Adrenal gland (tissue), 12 donors: ENCODE data around the gene KCNK17. TPM values are rescaled to one million over a fixed set of nuclear protein-coding genes. Genes with fewer than 3 reads are reported as not detected.
A peak's percentile ranks its signal among the peaks of the same experiment; 100 is the strongest.

Experiments used
- DNase-seq, 7 donors: peaks; one replicate each; pipeline ENCODE4 v3.0.0-alpha.2; 2019 to 2020
- H3K27ac ChIP-seq, 5 donors: fragments of 200-600 bp; sonication (generic) in 4 of 5; 1 replicate in 3 of 5; 2 replicates in 2 of 5; pipeline versions ENCODE4 v1.5.1 to v1.8.0; 2016 to 2020; ENCODE audit warnings: mild to moderate bottlenecking in 1 of 5
- H3K27me3 ChIP-seq: fragments of 200-600 bp; 2 replicates; pipeline ENCODE4 v1.8.0; 2021
- H3K36me3 ChIP-seq, 2 donors: fragments of 200-600 bp; replicated peaks in 1 of 2; 1 replicate in 1 of 2; 2 replicates in 1 of 2; pipeline versions ENCODE4 v1.5.1 to v1.8.0; 2018 to 2022
- H3K4me1 ChIP-seq, 2 donors: fragments of 200-600 bp; replicated peaks in 1 of 2; 1 replicate in 1 of 2; 2 replicates in 1 of 2; pipeline versions ENCODE4 v1.5.1 to v1.8.0; 2018 to 2021
- H3K4me3 ChIP-seq, 4 donors: fragments of 200-600 bp; sonication (generic) in 3 of 4; one replicate each; pipeline ENCODE4 v1.5.1; 2016 to 2018
- H3K9me3 ChIP-seq, 3 donors: fragments of 200-600 bp; sonication (generic) in 1 of 3; replicated peaks in 1 of 3; 1 replicate in 2 of 3; 2 replicates in 1 of 3; pipeline versions ENCODE4 v1.5.1 to v1.8.0; 2016 to 2021
- CTCF ChIP-seq, 6 experiments: fragments of 450-650 bp in 4 of 6; fragments of 200-600 bp in 2 of 6; sonication (generic) in 1 of 6; IDR thresholded peaks; 1 replicate in 5 of 6; 2 replicates in 1 of 6; pipeline versions ENCODE4 v1.5.1 to v1.8.0; 2016 to 2021; ENCODE audit warnings: antibody characterized with exemption in 6 of 6, mild to moderate bottlenecking in 2 of 6, moderate library complexity in 1 of 6
- POLR2A ChIP-seq, 2 donors: fragments of 450-650 bp; IDR thresholded peaks; one replicate each; pipeline ENCODE4 v1.6.1; 2017; ENCODE audit warnings: antibody characterized with exemption in 2 of 2, mild to moderate bottlenecking in 2 of 2, moderate library complexity in 1 of 2
- WGBS, 4 donors: extraction: QIAGEN DNeasy Blood & Tissue Kit in 2 of 4; methylation state at CpG; one replicate each; pipeline versions ENCODE4 v1.1.5 to v1.1.7; 2013 to 2017; 5-methylcytosine and 5-hydroxymethylcytosine counted together
- intact Hi-C, 2 donors: fragments of 100-400 bp; cut with DNase I; formaldehyde crosslinking; loops; one replicate each; pipeline versions ENCODE4 v1.14.1 to v1.15.0; 2022 to 2023
- polyA plus RNA-seq, 3 donors: library from polyadenylated mRNA; stranded (reverse); fragments of 200-250 nt in 2 of 3; fragments of 350-450 nt in 1 of 3; fragmentation: Illumina TruSeq in 1 of 3; extraction: RNeasy Lipid Tissue Mini Kit (QIAGEN cat#74804) in 1 of 3; gene quantifications; one replicate each; pipeline ENCODE4 v1.2.3, GENCODE V29; 2013 to 2014
- total RNA-seq, 9 donors: library from RNA; depleted of rRNA in 4 of 9; stranded (reverse); fragments of >200 nt in 4 of 9; fragments of 120-200 nt in 1 of 9; fragmentation: NEBNext Ultra II Directional in 1 of 9; extraction: Animal tissue kit (Norgen Biotek cat#: 25700) in 1 of 9; gene quantifications; one replicate each; pipeline versions ENCODE4 v1.1.0 to v1.2.4, GENCODE V29; 2013 to 2023
- donor health status: healthy with polysubstance abuse.
- donor health status: Bipolar disorder and iron deficiency.
- donor health status: DM: yes; HTN: yes; CAD: no.
- donor health status: DM: no; HTN: no; CAD: no.
- donor health status: DM: no; HTN: no; CAD: no.
- donor health status: DM: yes; HTN: yes; CAD: no.

The KCNK17 gene
- total and polyA plus RNA-seq, 12 donors = 0.10 to 0.36 (median 0.14) TPM; not detected in 8

DNA sequence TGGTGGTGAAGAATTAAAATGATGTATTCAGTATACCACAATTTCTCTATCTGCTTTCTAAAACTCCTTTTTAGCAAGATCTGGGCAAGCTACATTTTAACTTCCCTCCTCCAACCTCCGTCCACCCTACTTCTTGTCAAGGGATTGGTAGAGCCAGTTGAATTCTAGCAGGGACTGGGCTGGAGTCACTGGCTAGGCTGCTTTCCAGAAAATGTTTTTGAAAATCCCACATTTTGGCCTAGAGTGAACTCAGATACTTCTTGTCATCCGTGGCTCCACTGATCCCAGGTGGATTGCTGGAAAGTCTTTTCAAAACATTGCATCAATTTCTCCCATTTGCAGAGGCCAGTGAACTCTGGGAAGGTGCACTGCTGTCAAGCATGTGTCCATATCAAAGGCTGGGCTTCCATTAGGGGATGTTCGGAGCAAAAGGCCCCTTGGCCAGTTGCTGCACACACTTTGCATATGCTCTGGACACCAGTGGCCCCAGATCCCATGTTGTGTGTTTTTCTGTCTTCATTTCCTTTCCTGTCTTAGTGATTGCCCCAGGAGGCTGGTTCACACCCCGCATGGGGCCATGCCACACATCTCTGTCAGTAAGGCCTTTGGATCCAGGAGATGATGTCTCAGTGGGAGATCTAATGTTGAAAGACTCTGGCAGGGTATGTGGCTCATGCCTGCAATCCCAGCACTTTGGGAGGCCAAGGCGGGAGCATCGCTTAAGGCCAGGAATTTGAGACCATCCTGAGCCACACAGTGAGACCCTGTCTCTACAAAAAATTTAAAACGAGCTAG, 19.6 kb upstream of the KCNK17 start:
- Histone ChIP-seq H3K27ac (no peak overlapping the region), H3K36me3 (no peaks in the 10 kb centered on the region), H3K27me3 (no peaks in the 10 kb centered on the region), H3K4me1 (peaks cover 0 to 1% of the 10 kb centered on the region in 2 donors), H3K9me3 (no peaks in the 10 kb centered on the region), H3K4me3 (no peak overlapping the region)
- 83 to 88% (median 84%) methylated on average over 7 of the region's 7 CpGs for WGBS, 4 donors
- intact Hi-C loops = no loop called here
- DNase-seq = no peak
- TF ChIP-seq POLR2A (IDR thresholded peaks at IDR 0.05) (no peak), CTCF (IDR thresholded peaks at IDR 0.05) (no peak)

- peak in 2 of 7 donors; percentile 30 to 38 for DNase-seq
- no peaks in the 10 kb centered on the region for H3K4me1 ChIP-seq
- H3K36me3 ChIP-seq = no peaks in the 10 kb centered on the region
- TF ChIP-seq POLR2A (IDR thresholded peaks at IDR 0.05) (no peak), CTCF (IDR thresholded peaks at IDR 0.05) (no peak)
- no peak overlapping the region for H3K4me3 ChIP-seq
- no peak overlapping the region for H3K27ac ChIP-seq
- no peaks in the 10 kb centered on the region for H3K27me3 ChIP-seq
- H3K9me3 ChIP-seq = no peaks in the 10 kb centered on the region
- 56 to 77% (median 63%) methylated on average over 3 of the region's 3 CpGs for WGBS, 4 donors
- intact Hi-C loops = no loop called here
These were observed 16.3 kb upstream of the KCNK17 start for GRCh38 chr6:39330476-39330875.

DNA sequence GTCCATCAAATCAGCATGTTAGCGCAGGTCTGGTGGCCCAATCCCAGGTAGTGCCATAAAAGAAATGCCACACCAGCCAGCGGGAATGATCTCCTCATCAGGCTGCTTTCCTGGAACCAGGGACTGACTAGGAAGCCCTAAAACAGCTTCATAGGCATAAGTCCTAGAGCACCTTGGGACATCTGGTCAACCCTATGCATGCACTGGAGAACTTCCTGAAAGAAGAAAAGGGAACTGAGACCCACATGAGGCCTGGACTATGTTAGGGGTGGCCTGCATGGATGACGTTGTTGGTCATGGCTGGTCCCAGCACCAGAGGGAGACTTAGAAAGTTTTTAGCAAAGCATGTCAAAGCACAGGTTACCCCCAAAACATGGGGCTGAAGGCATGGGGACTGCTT, 15.8 kb upstream of the KCNK17 start:
- WGBS, 4 donors = 65 to 87% (median 74%) methylated on average over 3 of the region's 3 CpGs

DNA sequence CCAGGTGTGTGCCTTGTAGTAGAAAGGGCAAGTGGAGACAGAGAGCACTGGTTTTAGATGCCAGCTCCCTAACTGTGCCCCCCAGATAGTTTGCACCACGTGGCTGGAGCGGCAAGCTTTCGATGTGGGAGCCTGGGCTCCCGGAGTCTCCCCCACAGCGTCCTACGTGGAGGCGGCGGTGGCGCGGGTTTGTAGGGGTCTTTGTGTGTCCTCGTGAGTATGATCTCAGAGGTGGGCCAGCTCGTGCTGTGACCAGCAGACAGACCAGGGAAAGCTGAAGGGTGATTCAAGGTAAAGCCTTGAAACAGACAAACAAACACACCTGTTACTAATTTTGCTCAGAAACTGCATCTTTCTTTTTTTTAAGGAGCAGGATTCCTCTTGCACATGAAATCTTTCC, 13.8 kb upstream of the KCNK17 start:
- 88 to 95% (median 93%) methylated on average over 9 to 12 of the region's 12 CpGs for WGBS, 4 donors
- intact Hi-C loops = no loop called here
- no peak for TF ChIP-seq CTCF (IDR thresholded peaks at IDR 0.05)
- no peak for TF ChIP-seq POLR2A (IDR thresholded peaks at IDR 0.05)

More for the DNA sequence above, 15.8 kb upstream of the KCNK17 start:
- Histone ChIP-seq H3K9me3 (no peaks in the 10 kb centered on the region), H3K4me1 (no peaks in the 10 kb centered on the region), H3K4me3 (no peak overlapping the region), H3K36me3 (no peaks in the 10 kb centered on the region), H3K27me3 (no peaks in the 10 kb centered on the region), H3K27ac (no peak overlapping the region)
- TF ChIP-seq CTCF (IDR thresholded peaks at IDR 0.05) (no peak), POLR2A (IDR thresholded peaks at IDR 0.05) (no peak)
- DNase-seq = peak in 4 of 7 donors; percentile 20 to 60 (median 26)
- intact Hi-C loops = no loop called here

More for the DNA sequence above, 13.8 kb upstream of the KCNK17 start:
- H3K4me3 ChIP-seq = no peak overlapping the region
- no peaks in the 10 kb centered on the region for H3K4me1 ChIP-seq
- H3K27me3 ChIP-seq = no peaks in the 10 kb centered on the region
- H3K27ac ChIP-seq = no peak overlapping the region
- no peak for DNase-seq
- no peaks in the 10 kb centered on the region for H3K9me3 ChIP-seq
- no peaks in the 10 kb centered on the region for H3K36me3 ChIP-seq
